IPS-NIHi7 (cell line): Measurements from ENCODE around the gene PFKL.
"Not testable (repeated sequence)": the region's sequence is repeated elsewhere in the genome, so short reads cannot be mapped to it uniquely, and the experiment has no call there.

ENCODE experiments used
- DNase-seq: peaks from one replicate; pipeline ENCODE4 v3.0.0; 2012; ENCODE audit warnings: mixed read lengths; ENCODE audit errors: extremely low spot score

PFKL gene

GRCh38 chr21:44327603-44327974 lies 27.7 kb downstream of the PFKL start:
- DNase-seq: no peak

- no peak for DNase-seq
Observed at GRCh38 chr21:44328242-44328895, 28.5 kb downstream of the PFKL start.

- DNase-seq: no peak
Observed at GRCh38 chr21:44329086-44329889, 29.4 kb downstream of the PFKL start.

GRCh38 chr21:44329971-44330681 lies 30.3 kb downstream of the PFKL start:
- DNase-seq: no peak

GRCh38 chr21:44330698-44331097 lies 30.8 kb downstream of the PFKL start:
- no peak for DNase-seq

GRCh38 chr21:44331209-44331608 lies 31.4 kb downstream of the PFKL start:
- no peak for DNase-seq

- no peak for DNase-seq
Observed at GRCh38 chr21:44331650-44332307, 31.9 kb downstream of the PFKL start.

- DNase-seq: peak; percentile 65
Observed at GRCh38 chr21:44332383-44332782, 32.5 kb downstream of the PFKL start.

- DNase-seq: no peak
Observed at GRCh38 chr21:44332965-44333364, 33.1 kb downstream of the PFKL start.

GRCh38 chr21:44333509-44334328 lies 33.9 kb downstream of the PFKL start:
- no peak for DNase-seq

- DNase-seq: no peak
Observed at GRCh38 chr21:44334329-44335030, 34.6 kb downstream of the PFKL start.

GRCh38 chr21:44335266-44336059 lies 35.6 kb downstream of the PFKL start:
- DNase-seq: no peak

- no peak for DNase-seq
Observed at GRCh38 chr21:44337449-44337848, 37.6 kb downstream of the PFKL start.

- DNase-seq: peak; percentile 73
Observed at GRCh38 chr21:44337941-44338895, 38.4 kb downstream of the PFKL start.

- peak; percentile 98 for DNase-seq
Observed at GRCh38 chr21:44338971-44339910, 39.4 kb downstream of the PFKL start, which contains the start of gene CFAP410. TSS of gene CFAP410 (minus strand) at chr21:44339390. CDS start at chr21:44339194, 196 bp downstream.

- DNase-seq: not testable (repeated sequence)
Observed at GRCh38 chr21:44341726-44342458, 42.0 kb downstream of the PFKL start.

- not testable (repeated sequence) for DNase-seq
Observed at GRCh38 chr21:44342981-44343380, 43.1 kb downstream of the PFKL start.
